GM18505 (cell line): ENCODE results near the gene PYROXD2.

Experiments used
- ATAC-seq: cut with Tn5 transposase; IDR thresholded peaks from one replicate; pipeline ENCODE4 v1.9.1; 2021; ENCODE audit not compliant: unreplicated experiment
- POLR2A ChIP-seq: IDR thresholded peaks from 4 replicates; pipeline ENCODE4 v1.6.1; 2011; ENCODE audit warnings: borderline replicate concordance; ENCODE audit not compliant: insufficient read depth, insufficient read length; ENCODE audit errors: extremely low read depth

Gene PYROXD2

GRCh38 chr10:98425511-98426352, 10.8 kb upstream of the PYROXD2 start:
- TF ChIP-seq POLR2A, result no peak
- ATAC-seq, result peak; percentile 77

GRCh38 chr10:98424295-98425254, 9.6 kb upstream of the PYROXD2 start:
- no peak for ATAC-seq

GRCh38 chr10:98423691-98424120, 8.7 kb upstream of the PYROXD2 start:
- TF ChIP-seq POLR2A, result no peak
- no peak for ATAC-seq

More at GRCh38 chr10:98424295-98425254, 9.6 kb upstream of the PYROXD2 start:
- no peak for TF ChIP-seq POLR2A

- ATAC-seq, result no peak
- no peak for TF ChIP-seq POLR2A
These were observed 7.2 kb upstream of the PYROXD2 start for GRCh38 chr10:98422182-98422581.

GRCh38 chr10:98420786-98421185, 5.8 kb upstream of the PYROXD2 start:
- ATAC-seq, result no peak
- TF ChIP-seq POLR2A, result no peak

GRCh38 chr10:98419469-98420261, 4.7 kb upstream of the PYROXD2 start:
- no peak for TF ChIP-seq POLR2A
- ATAC-seq, result no peak

GRCh38 chr10:98418665-98419468, 3.9 kb upstream of the PYROXD2 start:
- ATAC-seq, result no peak
- no peak for TF ChIP-seq POLR2A

- no peak for TF ChIP-seq POLR2A
- no peak for ATAC-seq
These were observed 3.1 kb upstream of the PYROXD2 start for GRCh38 chr10:98417973-98418664.

- no peak for ATAC-seq
- TF ChIP-seq POLR2A, result no peak
These were observed 2.5 kb upstream of the PYROXD2 start for GRCh38 chr10:98417481-98417959.

GRCh38 chr10:98416606-98417388, 1.8 kb upstream of the PYROXD2 start:
- no peak for TF ChIP-seq POLR2A
- ATAC-seq, result no peak

GRCh38 chr10:98415731-98416119, 743 bp upstream of the PYROXD2 start:
- TF ChIP-seq POLR2A, result no peak
- no peak for ATAC-seq
